GM18520 (cell line): ENCODE measurements around the gene CA11.
A peak's percentile ranks its signal among the peaks of the same experiment; 100 is the strongest.
"Not testable (repeated sequence)": the region's sequence is repeated elsewhere in the genome, so short reads cannot be mapped to it uniquely, and the experiment has no call there.

Experiments
- ATAC-seq: cut with Tn5 transposase; IDR thresholded peaks from one replicate; pipeline ENCODE4 v1.9.1; 2021; ENCODE audit not compliant: unreplicated experiment

The CA11 gene

GRCh38 chr19:48642862-48643261, 3.1 kb downstream of the CA11 start:
- no peak for ATAC-seq

DNA sequence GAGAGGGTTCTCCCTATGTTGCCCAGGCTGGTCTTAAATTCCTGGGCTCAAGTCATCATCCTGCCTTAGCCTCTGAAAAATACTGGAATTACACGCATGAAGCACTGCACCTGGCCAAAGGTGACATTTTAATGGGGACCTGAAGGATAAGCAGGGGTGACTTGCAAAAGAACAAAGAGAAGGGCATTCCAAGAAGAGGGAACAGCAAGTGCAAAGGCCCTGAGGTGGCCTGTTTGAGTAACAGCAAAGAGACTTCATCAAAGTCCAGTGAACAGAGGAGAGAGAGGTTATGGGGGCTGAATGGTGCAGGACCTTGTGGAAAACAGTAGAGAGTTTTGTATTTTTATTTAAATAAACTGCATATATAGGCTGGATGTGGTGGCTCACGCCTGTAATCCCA, 4.1 kb downstream of the CA11 start:
- ATAC-seq = no peak

DNA sequence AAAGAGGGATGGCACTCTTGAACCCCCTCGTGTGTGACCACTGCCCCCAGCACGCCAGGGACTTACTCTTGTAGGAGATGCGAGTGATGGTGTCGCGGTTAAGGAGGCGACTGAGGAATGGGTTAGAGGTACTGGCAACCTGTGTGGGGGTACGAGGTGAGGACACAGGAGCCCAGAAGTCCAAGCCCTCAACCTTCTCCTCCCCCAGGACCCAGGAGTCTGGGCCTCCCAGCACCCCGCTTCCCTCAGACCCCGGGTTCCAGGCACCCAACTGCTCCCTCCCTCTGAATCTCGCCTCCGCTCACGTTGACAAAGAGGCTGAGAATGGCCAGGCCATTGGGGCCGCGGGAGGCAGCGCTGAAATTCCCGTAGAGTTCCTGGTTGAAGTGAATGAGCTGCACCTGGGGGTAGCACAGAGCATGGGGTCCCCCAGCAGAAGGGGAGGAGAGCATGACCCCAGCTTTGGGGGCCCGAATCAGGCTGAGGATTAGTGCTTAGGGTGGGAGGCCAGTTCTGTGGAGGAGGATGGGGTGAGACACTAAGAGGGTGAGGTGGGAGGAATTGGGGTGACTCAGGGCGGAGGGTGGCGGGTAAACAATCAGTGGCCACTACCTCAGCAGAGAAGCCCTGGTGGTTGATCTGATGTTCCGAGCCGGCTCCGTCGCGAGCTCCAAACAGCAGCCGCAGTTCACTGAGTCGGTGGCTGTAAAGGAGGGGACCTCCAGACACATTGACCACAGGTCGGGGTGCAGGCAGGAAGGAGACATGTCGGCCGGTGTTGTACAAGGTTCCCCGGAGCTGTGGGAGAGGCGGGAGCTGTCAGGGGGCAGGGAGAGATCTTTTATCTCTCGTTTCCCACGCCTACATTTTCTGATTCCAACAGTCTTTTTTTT, 6.3 kb downstream of the CA11 start:
- no peak for ATAC-seq

GRCh38 chr19:48638831-48639381, 7.1 kb downstream of the CA11 start:
- no peak for ATAC-seq

- peak; percentile 8 for ATAC-seq
Measured at GRCh38 chr19:48637948-48638830, 7.8 kb downstream of the CA11 start.

DNA sequence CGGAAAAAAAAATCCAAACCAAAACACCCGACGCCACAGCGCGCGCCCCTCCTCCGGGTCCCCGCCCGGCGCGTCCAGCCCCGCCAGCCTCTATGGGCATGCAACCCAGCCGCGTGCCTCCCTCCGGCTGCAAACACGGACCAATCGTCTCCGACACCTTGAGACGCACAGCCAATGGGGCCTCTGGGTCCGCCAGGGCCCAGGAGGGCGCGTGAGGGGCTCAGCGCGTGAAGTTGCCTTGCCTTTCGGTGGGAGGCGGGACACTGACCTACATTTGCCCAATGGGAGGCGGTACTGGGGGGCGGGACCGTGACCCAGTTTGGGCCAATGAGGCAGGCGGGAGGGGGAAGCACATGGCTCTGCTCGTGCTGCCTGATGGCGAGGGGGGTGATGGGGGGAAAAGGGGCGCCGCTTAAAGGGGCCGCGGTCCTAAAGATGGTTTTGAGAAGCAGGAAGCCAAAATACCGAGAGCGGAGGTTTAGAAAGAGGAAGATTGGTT, 8.5 kb downstream of the CA11 start:
- ATAC-seq = peak; percentile 75

GRCh38 chr19:48636859-48637448, 9.0 kb downstream of the CA11 start, which contains the start of gene DBP:
TSS of gene DBP (minus strand) at chr19:48637379. CDS start at chr19:48636994, 385 bp downstream.
- no peak for ATAC-seq

- ATAC-seq = no peak
Measured at GRCh38 chr19:48635966-48636858, 9.8 kb downstream of the CA11 start.

DNA sequence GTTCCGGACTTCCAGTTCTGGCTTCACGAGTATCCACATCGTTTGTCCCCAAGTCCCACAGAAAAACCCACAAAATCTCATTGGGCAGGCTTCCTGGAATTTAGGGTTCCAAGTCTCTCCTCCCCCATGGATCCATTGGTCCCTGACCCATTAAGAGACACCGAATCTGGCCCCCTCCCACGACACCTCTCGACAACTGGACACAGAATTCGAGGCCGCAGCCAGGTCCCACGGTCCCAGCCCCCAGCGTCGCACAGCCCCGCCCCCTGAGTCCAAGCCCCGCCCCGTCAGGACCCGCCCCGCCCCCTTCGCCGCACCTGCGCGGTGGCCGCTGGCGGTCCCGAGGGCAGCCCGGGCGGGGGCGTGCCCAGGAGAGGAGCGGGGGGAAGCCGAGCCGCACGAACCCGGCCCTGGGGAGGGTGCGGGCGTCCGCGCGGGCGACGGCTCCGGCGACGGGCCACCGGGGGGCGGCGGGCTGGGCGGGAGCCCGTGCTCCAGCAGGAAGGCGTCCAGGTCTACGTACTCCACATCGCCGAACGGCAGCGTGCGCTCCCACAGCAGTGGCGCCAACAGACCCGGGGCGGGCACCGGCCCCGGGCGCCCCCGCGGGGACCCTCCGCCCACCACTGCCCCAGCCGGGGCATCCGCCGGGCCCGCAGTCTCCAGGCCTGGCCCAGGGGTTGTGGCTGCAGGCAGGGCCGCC, 10.6 kb downstream of the CA11 start:
- ATAC-seq = no peak

DNA sequence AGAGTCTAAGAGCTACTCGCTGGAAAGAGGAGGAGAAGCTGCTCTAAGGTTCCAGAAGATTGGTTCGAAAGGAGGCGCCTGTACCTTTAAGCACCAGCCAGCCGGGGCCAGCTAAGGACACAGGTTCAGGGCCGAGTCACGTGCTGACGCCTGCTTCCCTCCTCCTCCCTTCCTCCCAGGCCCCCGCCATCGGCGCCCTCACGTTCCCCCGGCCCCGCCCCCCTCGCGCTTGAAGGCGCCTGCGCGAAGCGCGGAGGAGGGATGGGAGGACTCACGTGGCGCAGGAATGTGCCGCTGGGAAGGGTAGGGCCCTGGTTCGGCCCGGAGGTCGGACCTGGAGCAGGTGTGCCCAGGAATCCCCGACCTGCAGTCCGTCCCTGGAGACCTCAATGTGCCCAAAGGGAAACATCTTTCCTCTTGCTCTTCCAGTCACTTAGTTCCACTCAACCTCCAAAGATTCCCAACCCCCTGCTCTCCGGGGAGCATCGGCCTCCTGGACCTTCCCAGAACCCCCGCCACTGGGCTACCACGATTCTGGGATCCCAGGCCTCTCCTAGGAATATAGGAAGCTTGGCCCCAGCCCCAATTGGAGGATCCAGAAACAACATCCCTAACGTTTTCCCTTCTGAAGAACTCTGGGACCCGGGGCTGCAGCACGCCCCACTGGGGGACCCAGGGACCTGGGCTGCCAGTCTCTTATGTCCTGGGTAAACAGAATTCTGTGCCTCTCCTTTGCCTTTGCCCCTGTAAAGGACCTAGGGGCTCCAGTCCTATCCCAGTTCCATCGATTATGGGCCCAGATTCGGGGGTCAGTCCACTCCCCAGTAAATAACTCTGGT, 11.3 kb downstream of the CA11 start:
- ATAC-seq = peak; percentile 24

DNA sequence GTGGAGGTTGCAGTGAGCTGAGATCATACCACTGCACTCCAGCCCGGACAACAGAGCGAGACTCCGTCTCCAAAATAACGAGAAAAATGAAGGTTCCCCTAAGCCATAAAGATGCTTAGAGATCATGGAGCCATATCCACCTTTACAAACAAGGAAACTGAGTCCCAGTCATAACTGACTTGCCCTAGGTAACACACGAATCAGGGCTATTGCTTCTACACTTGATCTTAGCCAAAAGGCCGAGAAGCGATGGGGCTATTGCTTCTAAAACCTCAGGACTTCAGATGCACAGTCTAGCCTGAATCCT, 12.0 kb downstream of the CA11 start:
- ATAC-seq = no peak

DNA sequence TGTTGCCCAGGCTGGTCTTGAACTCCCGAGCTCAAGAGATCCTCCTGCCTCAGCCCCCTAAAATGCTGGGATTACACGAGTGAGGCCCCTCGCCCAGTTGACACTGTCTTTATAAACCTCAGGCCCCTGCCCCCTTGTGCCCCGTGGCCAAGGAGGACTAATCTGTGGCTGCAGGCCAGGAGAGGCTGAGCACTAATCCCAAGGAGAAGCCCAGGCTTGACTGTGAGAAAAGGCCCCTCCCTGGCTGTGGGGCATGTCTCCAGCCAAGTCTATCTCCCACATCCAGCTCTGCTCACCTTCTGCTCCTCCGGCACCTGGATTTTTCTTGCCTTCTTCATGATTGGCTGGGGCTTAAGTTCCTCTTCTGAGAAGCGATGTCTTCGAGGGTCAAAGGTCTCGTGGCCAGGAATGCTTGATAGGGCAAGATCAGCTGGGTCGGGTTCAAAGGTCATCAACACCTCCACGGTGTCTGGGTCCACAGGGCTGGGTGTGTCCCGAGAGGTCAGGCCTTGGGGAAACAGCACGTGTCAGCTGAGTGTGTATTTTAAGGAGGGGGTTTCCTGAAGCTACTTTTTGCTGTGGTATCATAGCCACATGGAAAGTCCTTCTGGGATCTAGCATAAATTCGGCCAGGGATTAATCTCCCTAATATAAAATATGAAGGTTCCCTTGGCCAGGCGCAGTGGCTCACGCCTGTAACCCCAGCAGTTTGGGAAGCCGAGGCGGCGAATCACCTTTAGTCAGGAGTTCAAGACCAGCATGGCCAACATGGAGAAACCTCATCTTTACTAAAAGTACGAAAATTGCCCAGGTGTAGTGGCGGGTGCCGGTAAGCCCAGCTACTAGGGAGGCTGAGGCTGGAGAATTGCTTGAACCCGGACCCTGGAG, 12.6 kb downstream of the CA11 start:
- no peak for ATAC-seq

DNA sequence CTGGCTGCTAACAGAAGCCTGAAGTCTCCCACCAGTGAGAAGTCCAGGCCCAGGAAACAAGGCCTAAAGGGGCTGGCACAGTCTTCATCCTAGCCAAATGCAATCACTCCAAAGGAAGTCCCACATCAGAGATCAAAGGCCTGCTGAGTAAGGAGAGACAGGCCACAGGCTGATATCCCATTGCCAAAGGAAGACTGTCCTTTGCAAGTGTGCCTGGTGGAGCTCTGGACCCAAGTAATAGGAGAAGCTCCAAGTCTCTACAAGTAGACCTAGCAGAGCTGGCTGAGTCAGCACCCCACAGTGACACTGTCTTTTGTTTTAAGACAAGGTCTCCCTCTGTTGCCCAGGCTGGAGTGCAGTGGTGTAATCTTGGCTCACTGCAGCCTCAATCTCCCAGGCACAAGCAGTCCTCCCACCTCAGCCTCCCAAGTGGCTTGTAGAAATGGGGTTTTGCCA, 13.3 kb downstream of the CA11 start:
- ATAC-seq = no peak

DNA sequence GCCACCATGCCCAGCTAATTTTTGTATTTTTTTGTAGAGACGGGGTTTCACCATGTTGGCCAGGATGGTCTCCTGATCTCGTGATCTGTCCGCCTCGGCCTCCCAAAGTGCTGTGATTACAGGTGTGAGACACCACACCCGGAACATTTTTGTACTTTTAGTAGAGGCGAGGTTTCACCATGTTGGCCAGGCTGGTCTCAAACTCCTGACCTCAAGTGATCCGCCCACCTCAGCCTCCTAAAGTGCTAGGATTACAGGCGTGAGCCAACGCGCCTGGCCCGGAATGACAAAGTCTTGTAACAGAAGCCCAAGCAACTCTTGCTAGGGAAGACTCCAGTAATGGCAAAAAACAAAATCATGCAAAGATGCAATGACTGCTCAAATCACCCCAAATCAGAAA, 13.7 kb downstream of the CA11 start:
- ATAC-seq = not testable (repeated sequence)

DNA sequence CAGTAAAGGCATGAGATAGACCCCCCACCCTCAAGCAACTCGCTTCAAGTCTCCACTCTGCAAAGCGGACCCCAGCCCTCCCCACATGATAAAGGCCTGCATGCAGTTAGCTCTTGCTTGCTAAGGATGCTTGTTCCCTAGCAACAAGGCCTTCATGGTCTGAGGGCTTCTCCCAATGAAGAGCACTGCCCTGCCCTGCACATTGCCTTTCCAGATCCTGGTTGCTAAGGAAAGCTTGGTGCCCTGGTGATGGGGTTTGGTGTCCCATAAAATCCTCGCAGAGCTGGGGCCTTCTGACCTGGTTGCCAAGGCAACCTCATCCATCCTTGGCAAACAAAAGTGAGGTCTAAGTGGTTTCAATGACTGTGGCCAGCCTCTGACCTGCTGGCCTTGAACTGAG, 14.8 kb downstream of the CA11 start:
- no peak for ATAC-seq

DNA sequence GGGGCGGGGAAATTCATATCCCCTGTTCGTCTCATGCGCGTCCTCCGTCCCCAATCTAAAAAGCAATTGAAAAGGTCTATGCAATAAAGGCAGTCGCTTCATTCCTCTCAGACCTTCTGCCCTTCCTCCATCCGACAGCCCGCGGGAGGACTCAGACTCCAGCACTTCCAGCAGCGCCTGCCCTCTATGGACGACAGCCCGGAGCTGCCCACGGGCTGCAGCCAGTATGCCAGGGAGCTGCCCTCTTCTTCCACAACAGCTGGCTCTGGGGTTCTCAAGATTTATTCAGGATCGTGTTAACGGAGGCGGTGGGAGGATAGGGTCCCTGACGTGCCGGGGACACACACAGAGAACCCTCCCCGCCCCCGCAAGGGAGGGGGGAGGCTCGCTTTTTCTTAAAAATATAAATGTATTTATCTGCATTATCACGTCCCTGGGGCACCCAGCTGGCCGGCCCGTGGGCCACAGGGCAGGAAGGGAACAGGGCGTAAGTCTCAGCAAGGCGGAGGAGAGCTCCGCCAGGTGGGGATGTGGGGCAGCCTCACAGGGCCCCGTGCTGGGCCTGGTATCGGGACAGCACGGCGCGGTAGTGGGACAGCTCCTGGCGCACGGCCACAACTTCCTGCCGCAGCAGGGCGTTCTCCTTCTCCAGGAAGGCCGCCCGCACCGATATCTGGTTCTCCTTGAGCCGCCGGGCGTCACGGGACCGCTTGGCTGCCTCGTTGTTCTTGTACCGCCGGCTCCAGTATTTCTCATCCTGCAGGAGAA, 15.5 kb downstream of the CA11 start:
- no peak for ATAC-seq
